ENCODE measurements around the gene CLEC16A.

CLEC16A gene

DNA sequence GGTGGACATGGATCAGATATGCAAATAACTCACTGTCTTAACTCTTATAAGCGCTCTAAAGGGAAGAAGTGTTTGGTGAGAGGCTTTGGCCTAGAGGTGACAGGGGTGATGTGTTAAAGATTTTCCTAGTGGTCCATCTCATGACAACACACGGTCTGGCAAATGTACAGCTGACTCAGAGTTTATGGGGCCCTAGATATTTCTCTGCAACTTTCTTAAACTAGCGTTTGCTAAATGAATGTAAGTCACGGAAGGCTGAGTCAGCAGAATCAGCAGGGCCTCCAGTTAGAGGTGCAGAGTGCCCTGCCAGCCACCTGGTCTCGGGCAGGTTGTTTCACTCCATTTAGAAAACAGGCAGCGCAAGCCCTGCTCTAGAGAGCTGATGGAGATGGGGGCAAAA lies 40.1 kb downstream of the CLEC16A start:
- DNase-seq (ENCODE audit: low read depth) = peak; percentile 57
- no peak overlapping the region for H3K4me3 ChIP-seq (ENCODE audit: low read depth, low read length)
- TF ChIP-seq, protein P1, sequence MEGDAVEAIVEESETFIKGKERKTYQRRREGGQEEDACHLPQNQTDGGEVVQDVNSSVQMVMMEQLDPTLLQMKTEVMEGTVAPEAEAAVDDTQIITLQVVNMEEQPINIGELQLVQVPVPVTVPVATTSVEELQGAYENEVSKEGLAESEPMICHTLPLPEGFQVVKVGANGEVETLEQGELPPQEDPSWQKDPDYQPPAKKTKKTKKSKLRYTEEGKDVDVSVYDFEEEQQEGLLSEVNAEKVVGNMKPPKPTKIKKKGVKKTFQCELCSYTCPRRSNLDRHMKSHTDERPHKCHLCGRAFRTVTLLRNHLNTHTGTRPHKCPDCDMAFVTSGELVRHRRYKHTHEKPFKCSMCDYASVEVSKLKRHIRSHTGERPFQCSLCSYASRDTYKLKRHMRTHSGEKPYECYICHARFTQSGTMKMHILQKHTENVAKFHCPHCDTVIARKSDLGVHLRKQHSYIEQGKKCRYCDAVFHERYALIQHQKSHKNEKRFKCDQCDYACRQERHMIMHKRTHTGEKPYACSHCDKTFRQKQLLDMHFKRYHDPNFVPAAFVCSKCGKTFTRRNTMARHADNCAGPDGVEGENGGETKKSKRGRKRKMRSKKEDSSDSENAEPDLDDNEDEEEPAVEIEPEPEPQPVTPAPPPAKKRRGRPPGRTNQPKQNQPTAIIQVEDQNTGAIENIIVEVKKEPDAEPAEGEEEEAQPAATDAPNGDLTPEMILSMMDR (conservative IDR thresholded peaks at IDR 0.05; ENCODE audit: low read depth, low read length) = no peak

DNA sequence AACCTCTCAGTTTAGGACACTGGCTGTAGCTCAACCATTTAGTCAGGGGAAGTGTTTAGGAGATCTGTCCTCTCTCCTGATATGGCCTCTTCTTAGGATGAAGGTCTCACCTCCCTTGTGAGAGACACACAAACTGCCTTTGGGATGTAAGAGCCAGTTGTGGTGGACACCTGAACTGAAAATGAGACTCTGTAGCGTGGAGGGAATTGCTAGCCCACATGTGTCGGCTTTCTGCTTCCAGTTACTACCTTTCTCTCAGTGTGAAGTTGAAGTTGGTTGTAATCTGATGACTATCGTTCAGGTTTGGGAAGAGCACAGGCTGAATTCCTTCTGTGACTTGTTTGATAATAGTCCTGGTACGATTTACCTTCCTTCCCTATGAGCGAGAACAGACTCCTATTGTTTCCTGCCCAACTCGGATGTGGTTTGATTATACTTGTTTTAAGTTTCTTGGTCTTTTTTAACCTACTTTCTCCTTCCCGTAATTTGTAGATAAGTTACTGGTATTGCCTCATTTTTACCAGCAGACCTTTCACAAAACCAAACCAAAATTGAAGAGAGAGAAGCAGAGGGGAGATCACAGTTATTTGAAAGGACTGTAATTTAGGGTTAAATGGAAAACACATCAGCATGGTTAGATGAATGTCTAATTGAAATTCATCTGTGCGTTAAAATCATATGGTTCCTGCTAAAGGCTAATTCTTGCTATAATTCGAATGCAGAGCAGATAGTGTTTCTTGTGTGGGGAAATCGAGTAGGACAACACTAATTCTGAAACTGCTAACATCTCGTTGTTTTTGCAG lies 43.2 kb downstream of the CLEC16A start:
- no peak overlapping the region for H3K4me3 ChIP-seq (ENCODE audit: low read depth, low read length)
- TF ChIP-seq, protein P1 (conservative IDR thresholded peaks at IDR 0.05; ENCODE audit: low read depth, low read length) = no peak
- no peak for DNase-seq (ENCODE audit: low read depth)

DNA sequence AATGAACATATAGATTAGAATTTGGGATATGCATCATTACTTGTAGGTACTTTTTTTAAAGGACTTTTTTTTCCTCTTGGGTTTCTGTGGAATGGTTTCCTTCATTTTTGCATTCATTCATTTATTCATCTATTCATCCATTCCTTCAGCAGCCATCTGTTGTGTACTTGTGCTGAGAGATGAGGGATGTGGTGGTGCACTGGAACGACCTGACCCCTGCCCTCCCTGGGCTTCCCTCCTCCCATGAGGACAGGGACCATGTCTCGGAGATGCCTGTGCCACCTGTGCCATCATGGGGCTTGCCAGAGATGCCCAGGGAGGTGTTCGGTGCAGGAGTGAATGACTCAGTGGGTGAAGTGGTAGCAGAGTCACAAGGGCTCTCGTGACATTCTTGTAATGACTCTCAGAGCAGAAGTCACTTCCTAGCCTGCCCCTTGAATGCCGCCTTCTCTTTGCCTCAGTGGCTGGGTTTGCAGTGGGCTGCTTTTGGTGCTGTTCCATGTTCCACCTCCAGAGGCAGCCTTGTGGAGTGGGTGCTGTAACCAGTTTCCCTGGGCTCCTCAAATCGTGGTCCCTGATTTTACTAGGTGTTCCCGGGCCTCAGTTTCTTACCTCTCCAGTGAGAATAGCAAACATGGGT lies 43.9 kb downstream of the CLEC16A start:
- no peak for DNase-seq (ENCODE audit: low read depth)
- TF ChIP-seq, protein P1 (conservative IDR thresholded peaks at IDR 0.05; ENCODE audit: low read depth, low read length) = peak; percentile 64
- no peak overlapping the region for H3K4me3 ChIP-seq (ENCODE audit: low read depth, low read length)

DNA sequence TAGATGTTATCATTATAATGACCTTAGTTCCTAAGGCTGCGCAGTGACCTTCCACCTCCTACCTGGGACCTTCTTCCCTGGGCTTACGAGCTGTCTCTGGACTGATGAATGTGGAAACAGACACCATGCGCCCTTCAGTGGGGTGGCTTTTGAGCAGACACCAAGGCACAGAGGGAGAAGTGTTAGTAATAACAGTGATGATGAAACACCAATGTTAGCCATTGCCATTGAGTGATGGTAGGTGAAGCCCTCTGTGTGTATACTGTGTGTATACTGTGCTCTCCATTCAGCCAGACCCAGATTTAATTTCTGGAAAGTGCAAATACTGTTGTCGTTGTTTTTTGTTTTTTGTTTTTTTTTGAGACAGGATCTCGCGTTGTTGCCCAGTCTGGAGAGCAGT lies 44.5 kb downstream of the CLEC16A start:
- no peak overlapping the region for H3K4me3 ChIP-seq (ENCODE audit: low read depth, low read length)
- DNase-seq (ENCODE audit: low read depth) = no peak
- TF ChIP-seq, protein P1 (conservative IDR thresholded peaks at IDR 0.05; ENCODE audit: low read depth, low read length) = no peak

DNA sequence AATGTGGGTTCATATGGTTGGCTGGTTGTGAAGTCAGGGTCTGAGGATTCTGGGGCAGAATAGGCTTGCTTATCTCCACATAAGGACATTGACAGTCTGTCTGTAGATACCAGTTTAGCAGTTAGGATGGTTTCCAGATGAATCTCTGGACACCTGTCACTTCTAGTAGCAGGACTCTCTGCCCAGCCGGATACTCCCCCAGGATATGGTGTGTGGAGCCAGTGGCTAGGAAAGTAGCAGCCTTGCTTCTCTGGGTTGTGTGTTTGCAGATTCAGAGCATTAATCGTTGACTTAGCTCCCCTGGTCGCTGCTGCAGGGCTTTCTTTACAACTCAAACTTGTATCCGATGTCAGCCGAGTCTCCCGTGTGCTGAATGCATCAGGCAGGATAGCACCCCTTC lies 45.2 kb downstream of the CLEC16A start:
- TF ChIP-seq, protein P1 (conservative IDR thresholded peaks at IDR 0.05; ENCODE audit: low read depth, low read length) = no peak
- DNase-seq (ENCODE audit: low read depth) = no peak
- no peak overlapping the region for H3K4me3 ChIP-seq (ENCODE audit: low read depth, low read length)

DNA sequence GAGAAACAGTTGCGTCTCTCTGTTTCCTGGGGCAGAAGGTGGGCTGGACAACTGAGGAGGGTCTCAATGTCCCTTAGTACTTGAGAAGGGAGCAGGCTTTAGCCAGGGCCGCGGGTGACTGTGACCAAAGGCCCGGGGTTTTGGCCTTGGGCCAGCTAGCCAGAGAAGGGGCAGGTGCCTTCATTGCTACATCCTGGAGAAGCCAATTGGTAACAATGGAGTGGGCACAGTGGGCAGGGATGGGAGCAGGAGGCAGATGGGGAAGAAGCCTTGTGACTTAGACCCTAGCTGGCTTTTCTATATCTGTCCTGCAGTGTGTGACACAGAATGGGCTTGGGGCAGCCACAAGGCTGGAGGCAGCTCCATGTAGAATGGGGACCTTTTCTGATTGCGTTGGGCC lies 46.0 kb downstream of the CLEC16A start:
- TF ChIP-seq, protein P1 (conservative IDR thresholded peaks at IDR 0.05; ENCODE audit: low read depth, low read length) = no peak
- no peak overlapping the region for H3K4me3 ChIP-seq (ENCODE audit: low read depth, low read length)
- no peak for DNase-seq (ENCODE audit: low read depth)
